K562 (cell line): Measurements from ENCODE around the gene TP53BP2. TPM values are rescaled to one million over a fixed set of nuclear protein-coding genes. Genes with fewer than 3 reads are reported as not detected.

ENCODE experiments used
- ATAC-seq: fragments of 200-7000 bp; cut with Tn5 transposase; 3 replicates; pipeline ENCODE4 v1.9.1; 2020; ENCODE audit warnings: moderate library complexity
- BruUV-seq: library from RNA; stranded (reverse); fragments of 400-500 nt; replicated peaks from 2 replicates; lab custom pipeline; 2021; lab: Mats Ljungman, UMichigan
- CTCF ChIA-PET: fragments of 300-600 bp; formaldehyde crosslinking; extraction: SDS; loops from one replicate; lab custom pipeline; 2021; ENCODE audit warnings: low intra/inter-chr PET ratio; lab: Yijun Ruan, JAX
- POLR2A ChIA-PET: fragments of 300-600, 350-650 bp; sonication (Branson Sonifier 250); formaldehyde crosslinking; extraction: SDS; loops from one replicate; lab custom pipeline; 2021; ENCODE audit warnings: antibody characterized with exemption, inconsistent platforms; lab: Yijun Ruan, JAX
- DNase-seq, 4 experiments: peaks; one replicate each; pipeline versions ENCODE4 v3.0.0 to v3.0.0-alpha.2; 2011 to 2018; ENCODE audit warnings: low spot score in 3 of 4, mixed read lengths in 3 of 4; ENCODE audit errors: extremely low read depth in 1 of 4
- FAIRE-seq: peaks from 2 replicates; lab custom pipeline; 2011; peaks lifted over from hg19 to GRCh38; lab: Jason Lieb, UNC
- H2AFZ ChIP-seq: 2 replicates; pipeline ENCODE4 v1.6.0; 2011; ENCODE audit warnings: low read depth, low read length, control low read depth, inconsistent platforms
- H3K27ac ChIP-seq: fragments of 200-600 bp; 3 replicates; pipeline ENCODE4 v1.8.0; 2011; ENCODE audit warnings: low read depth, mild to moderate bottlenecking, control low read depth, inconsistent platforms, low read length, moderate library complexity, mixed read lengths; ENCODE audit errors: extremely low read depth
- H3K27me3 ChIP-seq, 2 experiments: fragments of 300-600 bp in 1 of 2; 2 replicates in 1 of 2; 3 replicates in 1 of 2; pipeline versions ENCODE4 v1.6.0 to v1.8.0; 2011; ENCODE audit warnings: inconsistent platforms in 2 of 2, low read length in 2 of 2, mild to moderate bottlenecking in 1 of 2, mixed read lengths in 1 of 2, moderate library complexity in 1 of 2; ENCODE audit not compliant: control insufficient read depth in 2 of 2, insufficient read depth in 2 of 2
- H3K36me3 ChIP-seq: fragments of 300-600 bp; 3 replicates; pipeline ENCODE4 v1.8.0; 2011; ENCODE audit warnings: mild to moderate bottlenecking, low read length, inconsistent platforms; ENCODE audit not compliant: control insufficient read depth, insufficient read depth
- H3K4me1 ChIP-seq, 2 experiments: fragments of 200-600 bp in 1 of 2; replicated peaks in 1 of 2; 2 replicates in 1 of 2; 3 replicates in 1 of 2; pipeline versions ENCODE4 v1.5.1 to v1.8.0; 2011; ENCODE audit warnings: inconsistent platforms in 2 of 2, low read length in 2 of 2, mild to moderate bottlenecking in 1 of 2, mixed read lengths in 1 of 2, moderate library complexity in 1 of 2; ENCODE audit not compliant: control insufficient read depth in 2 of 2, insufficient read depth in 2 of 2
- H3K4me2 ChIP-seq: 2 replicates; pipeline ENCODE4 v1.6.1; 2011; ENCODE audit warnings: low read length, control low read depth, inconsistent platforms, mixed read lengths; ENCODE audit not compliant: insufficient read depth
- H3K4me3 ChIP-seq: fragments of 200-600 bp; sonication (generic), shearing (Covaris generic); 2 replicates; pipeline ENCODE4 v1.5.1; 2016; ENCODE audit warnings: control low read depth, inconsistent platforms
- H3K79me2 ChIP-seq: fragments of 200-600 bp; 3 replicates; pipeline ENCODE4 v1.8.0; 2011; ENCODE audit warnings: low read length, inconsistent platforms; ENCODE audit not compliant: control insufficient read depth, insufficient read depth
- H3K9ac ChIP-seq, 2 experiments: 2 replicates each; pipeline versions ENCODE4 v1.6.0 to v1.6.1; 2011; ENCODE audit warnings: low read depth in 2 of 2, low read length in 2 of 2, control low read depth in 1 of 2, inconsistent platforms in 1 of 2, mild to moderate bottlenecking in 1 of 2, mixed read lengths in 1 of 2; ENCODE audit not compliant: insufficient read depth in 1 of 2
- H3K9me1 ChIP-seq: one replicate; pipeline ENCODE4 v1.6.0; 2011; ENCODE audit warnings: inconsistent platforms, mild to moderate bottlenecking, low read length, moderate library complexity; ENCODE audit not compliant: control insufficient read depth, insufficient read depth
- H3K9me3 ChIP-seq: replicated peaks from 2 replicates; pipeline ENCODE4 v1.5.1; 2011; ENCODE audit warnings: low read depth, low read length, inconsistent platforms; ENCODE audit not compliant: control insufficient read depth, insufficient read depth
- H4K20me1 ChIP-seq: replicated peaks from 2 replicates; pipeline ENCODE4 v1.6.1; 2011; ENCODE audit warnings: low read length, inconsistent platforms, mixed read lengths; ENCODE audit not compliant: control insufficient read depth, insufficient read depth
- ELK1 ChIP-seq: sonication (generic); formaldehyde crosslinking; IDR thresholded peaks from 2 replicates; pipeline ENCODE4 v1.8.1; 2022; ENCODE audit warnings: missing genetic modification reagents
- HOXB6 ChIP-seq: fragments of 250-450 bp; sonication (Bioruptor Pico); IDR thresholded peaks from 2 replicates; pipeline ENCODE4 v1.5.1; 2022; ENCODE audit warnings: mild to moderate bottlenecking, borderline replicate concordance
- JUN ChIP-seq, 2 experiments: sonication (generic) in 1 of 2; formaldehyde crosslinking in 1 of 2; IDR thresholded peaks; 2 replicates each; pipeline versions ENCODE4 v1.6.1 to v1.8.0; 2012 to 2022; ENCODE audit warnings: borderline replicate concordance in 2 of 2, mild to moderate bottlenecking in 2 of 2, improper control_type of control experiment in 1 of 2, low read depth in 1 of 2, low read length in 1 of 2, missing genetic modification reagents in 1 of 2
- KLF16 ChIP-seq: IDR thresholded peaks from 2 replicates; pipeline ENCODE4 v1.6.1; 2016; ENCODE audit warnings: antibody characterized with exemption
- LARP7 ChIP-seq: fragments of 450-650 bp; IDR thresholded peaks from 2 replicates; pipeline ENCODE4 v1.6.1; 2016
- PCBP1 ChIP-seq: fragments of 200-400 bp; formaldehyde crosslinking; IDR thresholded peaks from 2 replicates; pipeline ENCODE4 v1.6.1; 2018; ENCODE audit warnings: mild to moderate bottlenecking, low read depth, low read length; ENCODE audit not compliant: poor library complexity, severe bottlenecking
- ZNF311 ChIP-seq: fragments of 250-450 bp; sonication (Bioruptor Pico); IDR thresholded peaks from 2 replicates; pipeline ENCODE4 v1.4.0; 2020; ENCODE audit warnings: mild to moderate bottlenecking, moderate library complexity
- ZNF444 ChIP-seq: fragments of 250-450 bp; sonication (Bioruptor Pico); IDR thresholded peaks from 2 replicates; pipeline ENCODE4 v1.4.0; 2020; ENCODE audit warnings: mild to moderate bottlenecking, moderate library complexity
- ZNF445 ChIP-seq: fragments of 250-450 bp; sonication (Bioruptor Pico); IDR thresholded peaks from 2 replicates; pipeline ENCODE4 v1.4.0; 2020; ENCODE audit warnings: low read depth, mild to moderate bottlenecking, moderate library complexity
- ZNF583 ChIP-seq: fragments of 250-450 bp; sonication (Bioruptor Pico); IDR thresholded peaks from 2 replicates; pipeline ENCODE4 v1.4.0; 2020
- ZNF586 ChIP-seq: fragments of 450-650 bp; formaldehyde crosslinking; conservative IDR thresholded peaks from 2 replicates; pipeline ENCODE4 v1.4.0; 2020; ENCODE audit warnings: mild to moderate bottlenecking, moderate library complexity
- ZNF75A ChIP-seq: fragments of 450-650 bp; formaldehyde crosslinking; IDR thresholded peaks from 2 replicates; pipeline ENCODE4 v1.4.0; 2020; ENCODE audit warnings: mild to moderate bottlenecking
- WGBS: fragments of 100-300 bp; shearing (Covaris generic); methylation state at CpG from one replicate; pipeline ENCODE4 v1.1.6; 2016; ENCODE audit warnings: low coverage, mixed read lengths; ENCODE audit not compliant: insufficient coverage; ENCODE audit errors: missing lambda C conversion rate; 5-methylcytosine and 5-hydroxymethylcytosine counted together
- in situ Hi-C: fragments of 300-500 bp; cut with MboI; formaldehyde crosslinking; loops from 4 replicates; pipeline ENCODE4 v1.15.0; 2018; ENCODE audit warnings: inconsistent platforms, mixed read lengths
- intact Hi-C: fragments of 100-400 bp; cut with micrococcal nuclease; formaldehyde crosslinking; loops from 2 replicates; pipeline ENCODE4 v1.14.2; 2022
- polyA plus RNA-seq, 8 experiments: library from polyadenylated mRNA; depleted of rRNA in 4 of 8; stranded (reverse) in 5 of 8; unstranded in 3 of 8; fragments of >200 nt; fragmentation: Nextera tagmentation in 2 of 8; fragmentation: Illumina TruSeq in 1 of 8; extraction: Ambion mirVana in 2 of 8; extraction: Trizol in 1 of 8; gene quantifications; 2 replicates each; pipeline versions ENCODE4 v1.2.1 to v1.2.3, GENCODE V29; 2011 to 2014; ENCODE audit warnings: inconsistent platforms in 1 of 8, missing spikeins in 1 of 8
- total RNA-seq, 7 experiments: library from RNA; depleted of rRNA in 6 of 7; stranded (reverse); fragments of >200 nt in 6 of 7; fragmentation: Illumina TruSeq in 2 of 7; extraction: Trizol in 2 of 7; gene quantifications; 2 replicates each; pipeline versions ENCODE4 v1.2.1 to v1.2.3, GENCODE V29; 2011 to 2021; ENCODE audit warnings: low replicate concordance in 1 of 7
- TF ChIP-seq, protein P1 (sequence below): conservative IDR thresholded peaks from 2 replicates; pipeline ENCODE4 v1.6.1; 2011; ENCODE audit warnings: low read depth, mild to moderate bottlenecking, low read length; ENCODE audit not compliant: control insufficient read depth
- TF ChIP-seq, protein P2 (sequence below): IDR thresholded peaks from 3 replicates; pipeline ENCODE4 v1.6.1; 2011; ENCODE audit warnings: borderline replicate concordance, mild to moderate bottlenecking; ENCODE audit not compliant: insufficient read length, insufficient read depth
- TF ChIP-seq, protein P3 (sequence below): fragments of 250-450 bp; sonication (Bioruptor Pico); IDR thresholded peaks from 2 replicates; pipeline ENCODE4 v1.5.0; 2021; ENCODE audit warnings: mild to moderate bottlenecking, borderline replicate concordance

TP53BP2 gene
- total and polyA plus RNA-seq, 9 of the 15 experiments (the other 6 are each of a cell fraction or from before 2014, with no cell fraction given): 17.0 to 69.6 (median 40.1) TPM

GRCh38 chr1:223770621-223771315 is 75.0 kb downstream of the TP53BP2 start:
- intact Hi-C loops: no loop called here
- no peak for DNase-seq
- 0 out of 2 replicates have a peak, but pooled peaks have one; percentile 22 for TF ChIP-seq ZNF586 (CRISPR knock-in tag)
- TF ChIP-seq ZNF444 (CRISPR knock-in tag): no peak
- TF ChIP-seq HOXB6: peak; percentile 11; the same call in 1 of the 2 replicates
- TF ChIP-seq LARP7: no peak
- no peak for TF ChIP-seq ZNF75A (CRISPR knock-in tag)
- TF ChIP-seq, protein P1, sequence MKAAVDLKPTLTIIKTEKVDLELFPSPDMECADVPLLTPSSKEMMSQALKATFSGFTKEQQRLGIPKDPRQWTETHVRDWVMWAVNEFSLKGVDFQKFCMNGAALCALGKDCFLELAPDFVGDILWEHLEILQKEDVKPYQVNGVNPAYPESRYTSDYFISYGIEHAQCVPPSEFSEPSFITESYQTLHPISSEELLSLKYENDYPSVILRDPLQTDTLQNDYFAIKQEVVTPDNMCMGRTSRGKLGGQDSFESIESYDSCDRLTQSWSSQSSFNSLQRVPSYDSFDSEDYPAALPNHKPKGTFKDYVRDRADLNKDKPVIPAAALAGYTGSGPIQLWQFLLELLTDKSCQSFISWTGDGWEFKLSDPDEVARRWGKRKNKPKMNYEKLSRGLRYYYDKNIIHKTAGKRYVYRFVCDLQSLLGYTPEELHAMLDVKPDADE: 0 out of 2 replicates have a peak, but pooled peaks have one; percentile 13
- TF ChIP-seq ZNF583 (CRISPR knock-in tag): no peak
- TF ChIP-seq, protein P2, sequence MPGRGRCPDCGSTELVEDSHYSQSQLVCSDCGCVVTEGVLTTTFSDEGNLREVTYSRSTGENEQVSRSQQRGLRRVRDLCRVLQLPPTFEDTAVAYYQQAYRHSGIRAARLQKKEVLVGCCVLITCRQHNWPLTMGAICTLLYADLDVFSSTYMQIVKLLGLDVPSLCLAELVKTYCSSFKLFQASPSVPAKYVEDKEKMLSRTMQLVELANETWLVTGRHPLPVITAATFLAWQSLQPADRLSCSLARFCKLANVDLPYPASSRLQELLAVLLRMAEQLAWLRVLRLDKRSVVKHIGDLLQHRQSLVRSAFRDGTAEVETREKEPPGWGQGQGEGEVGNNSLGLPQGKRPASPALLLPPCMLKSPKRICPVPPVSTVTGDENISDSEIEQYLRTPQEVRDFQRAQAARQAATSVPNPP: no peak
- no peak for TF ChIP-seq KLF16
- no peak for TF ChIP-seq ZNF445
- no peak for TF ChIP-seq ELK1
- TF ChIP-seq, protein P3, sequence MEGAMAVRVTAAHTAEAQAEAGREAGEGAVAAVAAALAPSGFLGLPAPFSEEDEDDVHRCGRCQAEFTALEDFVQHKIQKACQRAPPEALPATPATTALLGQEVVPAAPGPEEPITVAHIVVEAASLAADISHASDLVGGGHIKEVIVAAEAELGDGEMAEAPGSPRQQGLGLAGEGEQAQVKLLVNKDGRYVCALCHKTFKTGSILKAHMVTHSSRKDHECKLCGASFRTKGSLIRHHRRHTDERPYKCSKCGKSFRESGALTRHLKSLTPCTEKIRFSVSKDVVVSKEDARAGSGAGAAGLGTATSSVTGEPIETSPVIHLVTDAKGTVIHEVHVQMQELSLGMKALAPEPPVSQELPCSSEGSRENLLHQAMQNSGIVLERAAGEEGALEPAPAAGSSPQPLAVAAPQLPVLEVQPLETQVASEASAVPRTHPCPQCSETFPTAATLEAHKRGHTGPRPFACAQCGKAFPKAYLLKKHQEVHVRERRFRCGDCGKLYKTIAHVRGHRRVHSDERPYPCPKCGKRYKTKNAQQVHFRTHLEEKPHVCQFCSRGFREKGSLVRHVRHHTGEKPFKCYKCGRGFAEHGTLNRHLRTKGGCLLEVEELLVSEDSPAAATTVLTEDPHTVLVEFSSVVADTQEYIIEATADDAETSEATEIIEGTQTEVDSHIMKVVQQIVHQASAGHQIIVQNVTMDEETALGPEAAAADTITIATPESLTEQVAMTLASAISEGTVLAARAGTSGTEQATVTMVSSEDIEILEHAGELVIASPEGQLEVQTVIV (CRISPR knock-in tag): no peak
- 0 out of 2 replicates have a peak, but pooled peaks have one; percentile 36 for TF ChIP-seq ZNF311 (CRISPR knock-in tag)
- TF ChIP-seq PCBP1: no peak
- no peak for TF ChIP-seq JUN (IDR thresholded peaks at IDR 0.05; ENCODE audit: borderline replicate concordance, low read depth, low read length)
- no peak for TF ChIP-seq JUN (CRISPR knock-in tag; IDR thresholded peaks at IDR 0.05; ENCODE audit: borderline replicate concordance)

More at GRCh38 chr1:223770621-223771315, 75.0 kb downstream of the TP53BP2 start:
- no peak for ATAC-seq
- Histone ChIP-seq H3K79me2 (peaks cover 22% of the 10 kb centered on the region; the same call in 2 of the 3 replicates), H3K9ac (peak overlapping the region; percentile 68 to 71), H3K9me1 (no peaks in the 10 kb centered on the region), H3K4me3 (no peak overlapping the region), H3K27me3 (no peaks in the 10 kb centered on the region), H3K9me3 (0 out of 2 replicates have a peak, but pooled peaks cover 2% of the 10 kb centered on the region), H3K4me2 (peak overlapping the region; percentile 67), H3K27ac (peak overlapping the region; percentile 93), H2AFZ (0 out of 2 replicates have a peak overlapping the region, but pooled peaks have one; percentile 66), H3K36me3 (peaks cover 76% of the 10 kb centered on the region), H3K4me1 (peaks cover 15 to 49% of the 10 kb centered on the region in 2 experiments), H4K20me1 (no peaks in the 10 kb centered on the region)
- no TSS peak for BruUV-seq
- FAIRE-seq: no peak
- in situ Hi-C loops: no loop called here
- ChIA-PET CTCF (no interaction called here), POLR2A (interaction anchor here (0.9 to 9.8 kb wide), 15 partner anchors 9 to 839 kb away, joined by 3 to 75 read pairs (median 6); no protein-coding TSS in a partner anchor)
- WGBS: 83% methylated on average over 9 of the region's 9 CpGs
